Measurements from ENCODE around the gene LIPC. TPM values are rescaled to one million over a fixed set of nuclear protein-coding genes. Genes with fewer than 3 reads are reported as not detected.

Gene LIPC
- total and polyA plus RNA-seq, 2 donors (not counting 3 experiments of a cell fraction or from before 2014, with no cell fraction given), result not detected

- H4K20me1 ChIP-seq (replicated peaks; ENCODE audit: control insufficient read depth, extremely low read depth, insufficient read depth, low read length), result no peaks in the 10 kb centered on the region
- H3K9ac ChIP-seq (replicated peaks; ENCODE audit: extremely low read depth, insufficient read depth, low read length), result no peak overlapping the region
- TF ChIP-seq POLR2AphosphoS5 (IDR thresholded peaks at IDR 0.05; ENCODE audit: insufficient read depth, low read depth, low read length) (no peak), JUN (IDR thresholded peaks at IDR 0.05; ENCODE audit: borderline replicate concordance, insufficient read depth, insufficient read length, low read depth) (no peak), MYC (IDR thresholded peaks at IDR 0.05; ENCODE audit: low read depth, low read length) (no peak), POLR2A (IDR thresholded peaks at IDR 0.05; ENCODE audit: low read depth, low read length) (no peak), MAX (IDR thresholded peaks at IDR 0.05; ENCODE audit: insufficient read depth, insufficient read length) (no peak), GATA2 (IDR thresholded peaks at IDR 0.05; ENCODE audit: insufficient read depth, insufficient read length, low read depth, low read length) (no peak), EZH2 (IDR thresholded peaks at IDR 0.05; ENCODE audit: borderline replicate concordance, low read depth, low read length, severe bottlenecking) (no peak), FOS (IDR thresholded peaks at IDR 0.05; ENCODE audit: borderline replicate concordance, insufficient read depth, low read length) (no peak)
- TF ChIP-seq, protein P1, sequence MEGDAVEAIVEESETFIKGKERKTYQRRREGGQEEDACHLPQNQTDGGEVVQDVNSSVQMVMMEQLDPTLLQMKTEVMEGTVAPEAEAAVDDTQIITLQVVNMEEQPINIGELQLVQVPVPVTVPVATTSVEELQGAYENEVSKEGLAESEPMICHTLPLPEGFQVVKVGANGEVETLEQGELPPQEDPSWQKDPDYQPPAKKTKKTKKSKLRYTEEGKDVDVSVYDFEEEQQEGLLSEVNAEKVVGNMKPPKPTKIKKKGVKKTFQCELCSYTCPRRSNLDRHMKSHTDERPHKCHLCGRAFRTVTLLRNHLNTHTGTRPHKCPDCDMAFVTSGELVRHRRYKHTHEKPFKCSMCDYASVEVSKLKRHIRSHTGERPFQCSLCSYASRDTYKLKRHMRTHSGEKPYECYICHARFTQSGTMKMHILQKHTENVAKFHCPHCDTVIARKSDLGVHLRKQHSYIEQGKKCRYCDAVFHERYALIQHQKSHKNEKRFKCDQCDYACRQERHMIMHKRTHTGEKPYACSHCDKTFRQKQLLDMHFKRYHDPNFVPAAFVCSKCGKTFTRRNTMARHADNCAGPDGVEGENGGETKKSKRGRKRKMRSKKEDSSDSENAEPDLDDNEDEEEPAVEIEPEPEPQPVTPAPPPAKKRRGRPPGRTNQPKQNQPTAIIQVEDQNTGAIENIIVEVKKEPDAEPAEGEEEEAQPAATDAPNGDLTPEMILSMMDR (IDR thresholded peaks at IDR 0.05; ENCODE audit: extremely low read depth in 1 of 2, insufficient read depth in 1 of 2, low read depth in 1 of 2, low read length in 2 of 2), result no peak
- peaks cover 25% of the 10 kb centered on the region for H3K4me1 ChIP-seq (ENCODE audit: control insufficient read depth, extremely low read depth, insufficient read depth, low read length)
- intact Hi-C loops (cut with micrococcal nuclease), result no loop called here
- H3K4me3 ChIP-seq (replicated peaks in 1 of 3; ENCODE audit: insufficient read depth in 1 of 3, low read depth in 1 of 3, low read length in 3 of 3), result no peak overlapping the region
- H3K9me1 ChIP-seq (replicated peaks; ENCODE audit: control insufficient read depth, extremely low read depth, insufficient read depth, low read length), result no peaks in the 10 kb centered on the region
- H3K4me2 ChIP-seq (ENCODE audit: insufficient read depth, low read length), result no peak overlapping the region
- no peak overlapping the region for H2AFZ ChIP-seq (ENCODE audit: low read depth, low read length)
- no peaks in the 10 kb centered on the region for H3K79me2 ChIP-seq (ENCODE audit: control insufficient read depth, insufficient read depth, low read length)
- no TSS peak for BruUV-seq (replicated peaks)
- no peaks in the 10 kb centered on the region for H3K36me3 ChIP-seq (ENCODE audit: control insufficient read depth in 2 of 2, extremely low read depth in 1 of 2, insufficient read depth in 2 of 2, low read length in 2 of 2)
- POLR2A ChIA-PET, result no interaction called here
- H3K9me3 ChIP-seq (replicated peaks; ENCODE audit: control insufficient read depth, insufficient read depth, low read length), result no peaks in the 10 kb centered on the region
- H3K27me3 ChIP-seq (ENCODE audit: control insufficient read depth in 2 of 2, insufficient read depth in 2 of 2, low read length in 2 of 2), result no peaks in the 10 kb centered on the region
- H3K27ac ChIP-seq (ENCODE audit: insufficient read depth, low read depth, low read length), result no peak overlapping the region
- dilution Hi-C loops (cut with MboI; ENCODE audit: extremely low pct_ligation_motif_present, low sequenced_read_pairs), result no loop called here
- CTCF ChIA-PET, result no interaction called here
- DNase-seq (ENCODE audit: low read depth, low spot score) (no peak), FAIRE-seq (no peak)
Observed at GRCh38 chr15:58436552-58436951, 4.8 kb downstream of the LIPC start.

Data from endothelial cell of umbilical vein (primary cell).